WI38 (cell line): ENCODE data around the gene TMEM219.

ENCODE experiments used
- H3K4me3 ChIP-seq: 2 replicates; pipeline ENCODE4 v1.5.1; 2011; ENCODE audit warnings: low read depth, mild to moderate bottlenecking, control low read depth, low read length
- CTCF ChIP-seq: IDR thresholded peaks from 2 replicates; pipeline ENCODE4 v1.5.1; 2012; ENCODE audit warnings: low read depth, mild to moderate bottlenecking, control low read depth, low read length

Gene TMEM219

GRCh38 chr16:29999605-30000004, 37.7 kb downstream of the TMEM219 start:
- TF ChIP-seq CTCF = no peak
- H3K4me3 ChIP-seq = no peak overlapping the region

GRCh38 chr16:30000735-30001631, 39.1 kb downstream of the TMEM219 start:
- no peak overlapping the region for H3K4me3 ChIP-seq
- TF ChIP-seq CTCF = no peak

- TF ChIP-seq CTCF = no peak
Measured at GRCh38 chr16:30002614-30003346, 40.9 kb downstream of the TMEM219 start.

GRCh38 chr16:30003670-30004423, 42.0 kb downstream of the TMEM219 start:
- TF ChIP-seq CTCF = no peak
- H3K4me3 ChIP-seq = no peak overlapping the region

More at GRCh38 chr16:30002614-30003346, 40.9 kb downstream of the TMEM219 start:
- H3K4me3 ChIP-seq = no peak overlapping the region

- no peak overlapping the region for H3K4me3 ChIP-seq
- TF ChIP-seq CTCF = no peak
Measured at GRCh38 chr16:30004424-30004776, 42.5 kb downstream of the TMEM219 start.

- H3K4me3 ChIP-seq = no peak overlapping the region
- TF ChIP-seq CTCF = no peak
Measured at GRCh38 chr16:30004811-30005242, 42.9 kb downstream of the TMEM219 start.
